Gastrocnemius medialis (tissue), 4 donors: ENCODE data around the gene GRID1. TPM values are rescaled to one million over a fixed set of nuclear protein-coding genes. Genes with fewer than 3 reads are reported as not detected.
A peak's percentile ranks its signal among the peaks of the same experiment; 100 is the strongest.

Source experiments
- ATAC-seq, 2 donors: fragments of 150-250 bp; one replicate each; pipeline ENCODE4 v1.9.1; 2016
- DNase-seq, 2 donors: peaks; one replicate each; pipeline ENCODE4 v3.0.0-alpha.2; 2019
- H3K27ac ChIP-seq, 4 donors: fragments of 200-600 bp; sonication (generic); 1 replicate in 1 of 4; 2 replicates in 3 of 4; pipeline ENCODE4 v1.5.1; 2016 to 2018; ENCODE audit warnings: mild to moderate bottlenecking in 2 of 4, moderate library complexity in 1 of 4
- H3K27me3 ChIP-seq, 3 donors: fragments of 200-600 bp; sonication (generic) in 2 of 3; 1 replicate in 1 of 3; 2 replicates in 2 of 3; pipeline versions ENCODE4 v1.5.1 to v1.6.0; 2016 to 2019; ENCODE audit warnings: mild to moderate bottlenecking in 1 of 3, moderate library complexity in 1 of 3
- H3K36me3 ChIP-seq, 2 donors: fragments of 200-600 bp; sonication (generic) in 1 of 2; one replicate each; pipeline ENCODE4 v1.5.1; 2017 to 2018
- H3K4me1 ChIP-seq, 2 donors: fragments of 200-600 bp; sonication (generic) in 1 of 2; one replicate each; pipeline ENCODE4 v1.5.1; 2016 to 2017; ENCODE audit warnings: mild to moderate bottlenecking in 2 of 2
- H3K4me3 ChIP-seq, 4 donors: fragments of 200-600 bp; sonication (generic) in 3 of 4; 1 replicate in 1 of 4; 2 replicates in 3 of 4; pipeline ENCODE4 v1.5.1; 2016 to 2019; ENCODE audit warnings: mild to moderate bottlenecking in 2 of 4
- H3K9me3 ChIP-seq, 3 donors: fragments of 200-600 bp; sonication (generic) in 2 of 3; 1 replicate in 1 of 3; 2 replicates in 2 of 3; pipeline ENCODE4 v1.5.1; 2016 to 2019
- POLR2A ChIP-seq, 2 donors: fragments of 450-650 bp; IDR thresholded peaks; one replicate each; pipeline ENCODE4 v1.6.1; 2017; ENCODE audit warnings: antibody characterized with exemption in 2 of 2, mild to moderate bottlenecking in 2 of 2, moderate library complexity in 2 of 2
- in situ Hi-C, 4 donors: fragments of 200-750 bp; cut with MboI; loops; one replicate each; pipeline versions ENCODE4 v1.15.0 to v1.8.0; 2017; ENCODE audit warnings: low sequenced_read_pairs in 4 of 4
- intact Hi-C: fragments of 100-400 bp; cut with DNase I; formaldehyde crosslinking; loops from one replicate; pipeline ENCODE4 v1.15.1; 2023; ENCODE audit warnings: low total_unique reads
- total RNA-seq, 4 donors: library from RNA; depleted of rRNA; stranded (reverse); fragments of >200 nt; gene quantifications; one replicate each; pipeline versions ENCODE4 v1.1.0 to v1.2.3, GENCODE V29; 2016
- TF ChIP-seq, protein P1 (sequence below), 5 experiments: fragments of 450-650 bp in 3 of 5; fragments of 200-600 bp in 2 of 5; sonication (generic) in 2 of 5; IDR thresholded peaks in 4 of 5; conservative IDR thresholded peaks in 1 of 5; 1 replicate in 4 of 5; 2 replicates in 1 of 5; pipeline ENCODE4 v1.5.1; 2016 to 2019; ENCODE audit warnings: antibody characterized with exemption in 5 of 5, mild to moderate bottlenecking in 3 of 5, moderate library complexity in 3 of 5

Gene GRID1
- total RNA-seq: 1 to 10 TPM in 2 of 4 donors, under 1 TPM in 2; 0.17 to 1.4 (median 0.79) TPM

- TF ChIP-seq, protein P1, sequence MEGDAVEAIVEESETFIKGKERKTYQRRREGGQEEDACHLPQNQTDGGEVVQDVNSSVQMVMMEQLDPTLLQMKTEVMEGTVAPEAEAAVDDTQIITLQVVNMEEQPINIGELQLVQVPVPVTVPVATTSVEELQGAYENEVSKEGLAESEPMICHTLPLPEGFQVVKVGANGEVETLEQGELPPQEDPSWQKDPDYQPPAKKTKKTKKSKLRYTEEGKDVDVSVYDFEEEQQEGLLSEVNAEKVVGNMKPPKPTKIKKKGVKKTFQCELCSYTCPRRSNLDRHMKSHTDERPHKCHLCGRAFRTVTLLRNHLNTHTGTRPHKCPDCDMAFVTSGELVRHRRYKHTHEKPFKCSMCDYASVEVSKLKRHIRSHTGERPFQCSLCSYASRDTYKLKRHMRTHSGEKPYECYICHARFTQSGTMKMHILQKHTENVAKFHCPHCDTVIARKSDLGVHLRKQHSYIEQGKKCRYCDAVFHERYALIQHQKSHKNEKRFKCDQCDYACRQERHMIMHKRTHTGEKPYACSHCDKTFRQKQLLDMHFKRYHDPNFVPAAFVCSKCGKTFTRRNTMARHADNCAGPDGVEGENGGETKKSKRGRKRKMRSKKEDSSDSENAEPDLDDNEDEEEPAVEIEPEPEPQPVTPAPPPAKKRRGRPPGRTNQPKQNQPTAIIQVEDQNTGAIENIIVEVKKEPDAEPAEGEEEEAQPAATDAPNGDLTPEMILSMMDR (IDR thresholded peaks at IDR 0.05 in 4 of 5, conservative IDR thresholded peaks at IDR 0.05 in 1 of 5): no peak
- TF ChIP-seq POLR2A (IDR thresholded peaks at IDR 0.05): no peak
- Histone ChIP-seq H3K27ac (no peak within 1 kb of the TSS), H3K4me1 (peaks cover 0 to 21% of the 10 kb centered on the region in 2 donors), H3K27me3 (peaks cover 49 to 57% (median 49%) of the 10 kb centered on the region in 3 donors), H3K9me3 (no peaks in the 10 kb centered on the region), H3K36me3 (no peaks in the 10 kb centered on the region), H3K4me3 (peak within 1 kb of the TSS; percentile 51 to 61 (median 54))
- peak in 1 of 2 donors; percentile 9 for DNase-seq
- intact Hi-C loops (no loop called here), in situ Hi-C loops (loop anchor here in 1 of 4 donors (25.0 kb wide), 1 partner anchor 379 kb away; no protein-coding TSS in a partner anchor)
- peak; percentile 35 for ATAC-seq
Measured at GRCh38 chr10:86366033-86366901, at the start of gene GRID1. Gene GRID1 (minus strand): TSS chr10:86366795.

DNA sequence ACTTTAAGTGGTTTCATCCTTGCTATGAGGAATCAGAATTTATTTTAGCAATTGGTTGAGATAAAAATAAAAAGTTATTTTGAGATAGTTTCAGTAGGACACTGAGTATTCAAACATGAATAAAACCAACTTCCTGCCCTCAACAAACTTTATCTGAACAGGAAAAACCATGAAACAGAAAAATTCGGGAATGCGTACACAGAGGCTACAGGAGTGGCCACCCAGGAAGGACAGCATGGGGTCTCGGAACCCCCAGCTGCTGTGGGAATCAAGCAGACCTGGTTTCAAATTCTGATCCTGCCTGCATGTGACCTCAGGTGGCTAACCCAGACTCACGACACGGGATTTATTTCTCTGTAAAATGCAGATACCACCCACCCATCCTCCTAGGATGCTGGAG is 49.0 kb upstream of the GRID1 start:
- no peaks in the 10 kb centered on the region for H3K36me3 ChIP-seq
- no peak for ATAC-seq
- TF ChIP-seq, protein P1 (IDR thresholded peaks at IDR 0.05 in 4 of 5, conservative IDR thresholded peaks at IDR 0.05 in 1 of 5): no peak
- TF ChIP-seq POLR2A (IDR thresholded peaks at IDR 0.05): no peak
- no peaks in the 10 kb centered on the region for H3K9me3 ChIP-seq
- H3K4me3 ChIP-seq: no peak overlapping the region
- intact Hi-C loops (no loop called here), in situ Hi-C loops (no loop called here)
- no peak overlapping the region for H3K27ac ChIP-seq
- no peaks in the 10 kb centered on the region for H3K4me1 ChIP-seq
- H3K27me3 ChIP-seq: no peaks in the 10 kb centered on the region
- DNase-seq: no peak

GRCh38 chr10:86415116-86415515 is 48.5 kb upstream of the GRID1 start:
- no peaks in the 10 kb centered on the region for H3K9me3 ChIP-seq
- H3K27me3 ChIP-seq: no peaks in the 10 kb centered on the region
- H3K4me3 ChIP-seq: no peak overlapping the region
- no peak overlapping the region for H3K27ac ChIP-seq
- DNase-seq: no peak
- ATAC-seq: no peak
- in situ Hi-C loops: no loop called here
- no peaks in the 10 kb centered on the region for H3K4me1 ChIP-seq
- intact Hi-C loops: no loop called here
- no peaks in the 10 kb centered on the region for H3K36me3 ChIP-seq
- TF ChIP-seq, protein P1 (IDR thresholded peaks at IDR 0.05 in 4 of 5, conservative IDR thresholded peaks at IDR 0.05 in 1 of 5): no peak
- no peak for TF ChIP-seq POLR2A (IDR thresholded peaks at IDR 0.05)

DNA sequence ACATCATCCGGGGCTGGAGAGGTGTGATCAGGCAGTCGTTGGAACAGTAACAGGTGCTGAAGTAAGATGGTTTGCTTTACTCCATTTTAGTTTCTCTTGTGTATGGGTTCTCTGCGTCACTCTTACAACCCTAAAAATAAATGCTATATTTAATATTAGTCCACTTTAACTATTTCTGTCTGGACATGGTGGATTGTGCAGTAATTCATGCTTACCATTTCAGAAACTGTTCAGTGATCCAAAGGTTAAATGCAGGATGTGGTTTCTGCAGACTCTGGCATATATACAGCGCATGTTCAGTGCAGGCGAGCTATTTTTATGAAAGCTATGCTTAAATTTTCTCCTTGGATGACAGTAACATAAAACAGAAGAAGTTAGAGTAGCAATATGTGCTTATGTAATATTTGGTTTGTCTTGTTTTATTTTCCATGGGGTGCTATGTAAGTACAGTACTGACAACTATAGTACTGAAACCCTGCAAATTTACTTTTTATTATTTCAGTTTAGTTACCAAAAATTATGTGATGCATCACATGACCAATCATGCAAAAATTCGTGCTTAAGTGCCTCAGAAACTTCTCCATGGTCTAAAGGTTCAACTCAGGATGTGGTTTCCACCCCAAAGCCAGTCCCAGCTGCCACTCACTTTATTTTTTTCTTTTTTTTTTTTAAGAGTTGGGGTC is 46.6 kb upstream of the GRID1 start:
- no peaks in the 10 kb centered on the region for H3K9me3 ChIP-seq
- TF ChIP-seq, protein P1 (IDR thresholded peaks at IDR 0.05 in 4 of 5, conservative IDR thresholded peaks at IDR 0.05 in 1 of 5): no peak
- TF ChIP-seq POLR2A (IDR thresholded peaks at IDR 0.05): no peak
- intact Hi-C loops: no loop called here
- no peak overlapping the region for H3K4me3 ChIP-seq
- H3K27me3 ChIP-seq: no peaks in the 10 kb centered on the region
- no peaks in the 10 kb centered on the region for H3K4me1 ChIP-seq
- DNase-seq (no peak), ATAC-seq (no peak)
- in situ Hi-C loops: no loop called here
- H3K36me3 ChIP-seq: no peaks in the 10 kb centered on the region
- H3K27ac ChIP-seq: no peak overlapping the region
